Activated T-helper 1 cell treated with anti-CD3 and anti-CD28 coated beads, Interleukin-12 subunit alpha, Interleukin-12 subunit beta, Interleukin-2, Interleukin-4 antibody, amounts not matched to agents 30 ng/mL and 10 ng/mL and 1 ng/mL, durations not matched to agents 14 hours and 24 hours and 36 hours (primary cell): Measurements from ENCODE around the gene GRIK1. TPM values are rescaled to one million over a fixed set of nuclear protein-coding genes. Genes with fewer than 3 reads are reported as not detected.
A peak's percentile ranks its signal among the peaks of the same experiment; 100 is the strongest.

Experiments used
- DNase-seq: peaks from one replicate; pipeline ENCODE4 v3.0.0; 2021; ENCODE audit warnings: low spot score
- H3K27ac Mint-ChIP-seq: one replicate; pipeline ENCODE4 v1.8.0; 2021; ENCODE audit warnings: mild to moderate bottlenecking, mixed read lengths
- H3K27me3 Mint-ChIP-seq: one replicate; pipeline ENCODE4 v1.8.0; 2022; ENCODE audit warnings: mild to moderate bottlenecking, moderate library complexity, mixed read lengths; ENCODE audit not compliant: insufficient read depth
- H3K36me3 Mint-ChIP-seq: one replicate; pipeline ENCODE4 v1.8.0; 2021; ENCODE audit warnings: low read depth, mixed read lengths
- H3K4me1 Mint-ChIP-seq: one replicate; pipeline ENCODE4 v1.8.0; 2021; ENCODE audit warnings: low read depth, mixed read lengths
- H3K4me3 Mint-ChIP-seq: one replicate; pipeline ENCODE4 v1.8.0; 2021; ENCODE audit warnings: mild to moderate bottlenecking, moderate library complexity, mixed read lengths
- H3K9me3 Mint-ChIP-seq: one replicate; pipeline ENCODE4 v1.8.0; 2021; ENCODE audit warnings: mixed read lengths
- intact Hi-C: fragments of 100-400 bp; cut with micrococcal nuclease; formaldehyde crosslinking; loops from one replicate; pipeline ENCODE4 v1.15.1; 2024
- total RNA-seq: library from RNA; stranded (reverse); gene quantifications from 2 replicates; pipeline ENCODE4 v1.2.3, GENCODE V29; 2022

Gene GRIK1
- total RNA-seq, 1 donor from 2014 or later, result not detected

DNA sequence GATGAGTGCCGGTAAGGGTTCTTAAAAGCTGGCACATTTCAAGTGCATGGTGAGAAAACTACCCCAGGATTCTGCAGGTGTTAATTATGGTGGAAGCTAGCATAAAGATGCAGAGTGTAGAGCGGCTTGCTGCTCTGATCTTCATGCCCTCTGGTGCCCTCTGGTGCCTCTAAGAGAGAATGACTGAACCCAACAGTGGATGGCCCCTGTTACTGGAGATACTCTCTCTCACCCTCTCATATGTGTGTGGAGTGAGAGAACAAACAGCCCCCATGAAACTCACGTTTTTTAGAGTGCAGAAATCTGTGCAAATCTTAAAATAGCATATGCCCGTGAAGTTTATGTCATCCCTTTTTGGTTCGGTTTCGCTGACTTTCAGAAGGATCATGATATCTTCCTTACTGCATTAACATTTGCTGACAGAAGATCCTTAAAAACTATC, 90.0 kb downstream of the GRIK1 start:
- no peaks in the 10 kb centered on the region for H3K36me3 Mint-ChIP-seq
- no peaks in the 10 kb centered on the region for H3K9me3 Mint-ChIP-seq
- H3K4me3 Mint-ChIP-seq, result no peak overlapping the region
- H3K27me3 Mint-ChIP-seq, result peaks cover 2% of the 10 kb centered on the region
- peak; percentile 27 for DNase-seq
- H3K27ac Mint-ChIP-seq, result no peak overlapping the region
- no peaks in the 10 kb centered on the region for H3K4me1 Mint-ChIP-seq
- intact Hi-C loops, result loop anchor here (1.0 kb wide), 2 partner anchors 373 to 759 kb away; no protein-coding TSS in a partner anchor

DNA sequence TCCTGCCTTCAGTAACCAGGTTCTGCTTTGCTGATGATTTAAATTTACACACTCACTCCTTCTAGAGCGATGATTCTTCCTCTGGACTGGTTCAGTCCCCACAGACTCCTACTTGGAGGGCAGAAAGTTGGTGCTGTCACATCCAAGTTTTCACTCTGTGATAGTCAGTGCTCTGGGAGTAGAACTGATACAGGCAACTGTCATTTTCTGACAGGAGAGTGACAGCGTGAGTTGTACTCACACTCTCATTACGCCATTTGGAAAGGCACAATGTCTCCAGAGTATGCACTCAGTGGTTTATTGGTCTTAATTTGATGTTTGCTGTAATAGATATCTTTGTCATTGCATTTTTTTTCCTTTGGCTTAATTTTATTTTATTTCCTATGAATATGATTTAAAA, 96.0 kb downstream of the GRIK1 start:
- no peaks in the 10 kb centered on the region for H3K36me3 Mint-ChIP-seq
- no peak for DNase-seq
- no peaks in the 10 kb centered on the region for H3K9me3 Mint-ChIP-seq
- H3K27me3 Mint-ChIP-seq, result peaks cover 9% of the 10 kb centered on the region
- no peak overlapping the region for H3K4me3 Mint-ChIP-seq
- no peak overlapping the region for H3K27ac Mint-ChIP-seq
- intact Hi-C loops, result no loop called here
- H3K4me1 Mint-ChIP-seq, result no peaks in the 10 kb centered on the region

DNA sequence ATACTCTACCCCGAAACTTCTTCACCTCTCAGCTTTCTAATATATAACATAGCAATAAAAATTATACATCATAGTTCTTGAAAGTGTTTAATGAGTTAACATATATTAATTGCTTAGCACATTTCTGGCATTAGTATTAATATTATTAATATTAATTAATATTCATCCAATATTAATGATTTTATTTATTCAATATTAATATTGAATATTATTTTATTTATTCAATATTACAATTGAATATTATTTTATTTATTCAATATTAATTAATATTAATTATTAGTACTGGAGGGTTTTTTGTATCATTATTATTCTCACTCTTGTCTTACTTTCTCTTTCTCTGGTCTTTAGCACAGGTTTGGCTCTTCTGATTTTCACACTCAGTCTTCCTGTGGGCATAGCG, 105.2 kb downstream of the GRIK1 start:
- Mint-ChIP-seq H3K9me3 (no peaks in the 10 kb centered on the region), H3K4me1 (no peaks in the 10 kb centered on the region), H3K36me3 (no peaks in the 10 kb centered on the region), H3K4me3 (no peak overlapping the region), H3K27ac (no peak overlapping the region), H3K27me3 (no peaks in the 10 kb centered on the region)
- intact Hi-C loops, result no loop called here
- no peak for DNase-seq

DNA sequence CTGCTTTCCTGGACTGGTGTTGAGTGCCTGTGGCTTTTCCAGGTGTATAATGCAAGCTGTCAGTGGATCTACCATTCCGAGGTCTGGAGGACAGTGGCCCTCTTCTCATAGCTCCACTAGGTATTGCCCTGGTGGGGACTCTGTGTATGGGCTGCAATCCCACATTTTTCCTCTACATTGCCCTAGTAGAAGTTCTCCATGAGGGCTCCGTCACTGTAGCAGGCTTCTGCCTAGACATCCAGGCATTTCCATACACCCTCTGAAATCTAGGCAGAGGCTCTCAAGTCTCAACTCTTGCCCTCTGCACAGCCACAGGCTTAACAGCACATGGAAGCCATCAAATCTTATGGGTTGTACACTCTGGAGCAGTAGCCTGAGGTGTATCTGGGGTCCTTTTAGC, 107.6 kb downstream of the GRIK1 start:
- intact Hi-C loops, result no loop called here
- DNase-seq, result no peak
- Mint-ChIP-seq H3K27me3 (no peaks in the 10 kb centered on the region), H3K27ac (no peak overlapping the region), H3K36me3 (no peaks in the 10 kb centered on the region), H3K4me3 (no peak overlapping the region), H3K4me1 (no peaks in the 10 kb centered on the region), H3K9me3 (no peaks in the 10 kb centered on the region)

DNA sequence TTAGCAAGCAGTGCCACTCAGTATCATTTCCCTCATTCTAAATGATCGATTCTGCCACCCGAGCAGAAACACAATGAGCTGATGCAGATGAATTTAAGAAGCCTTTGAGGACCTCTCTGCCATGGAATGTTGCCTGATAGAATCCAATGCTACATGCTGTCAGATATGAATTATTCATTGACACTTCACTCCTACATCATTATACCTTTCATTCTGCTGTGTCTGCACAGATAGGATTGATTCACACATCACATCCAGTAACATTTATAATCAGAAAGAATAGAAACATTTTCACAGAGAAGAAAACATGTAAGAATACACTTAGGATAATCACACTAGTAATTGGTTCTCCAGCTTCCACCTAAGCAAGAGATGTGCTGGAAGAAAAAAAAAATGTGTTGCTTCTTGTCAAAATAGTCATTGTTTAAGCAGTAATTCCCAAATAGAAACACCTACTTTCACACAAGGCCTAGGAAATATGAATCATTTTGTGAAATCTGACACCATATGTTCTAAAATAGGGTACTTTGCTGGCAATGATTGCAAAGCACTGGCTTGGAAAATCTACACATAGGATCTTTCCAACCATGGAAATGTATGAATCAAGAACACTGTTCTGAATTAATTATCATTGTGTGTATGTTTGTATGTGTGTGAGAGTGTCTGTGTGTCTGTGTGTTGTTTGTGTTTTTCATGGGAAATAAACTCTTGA, 110.1 kb downstream of the GRIK1 start:
- H3K27ac Mint-ChIP-seq, result no peak overlapping the region
- H3K9me3 Mint-ChIP-seq, result no peaks in the 10 kb centered on the region
- no peaks in the 10 kb centered on the region for H3K36me3 Mint-ChIP-seq
- no peak for DNase-seq
- H3K27me3 Mint-ChIP-seq, result no peaks in the 10 kb centered on the region
- no peaks in the 10 kb centered on the region for H3K4me1 Mint-ChIP-seq
- H3K4me3 Mint-ChIP-seq, result no peak overlapping the region
- intact Hi-C loops, result no loop called here

DNA sequence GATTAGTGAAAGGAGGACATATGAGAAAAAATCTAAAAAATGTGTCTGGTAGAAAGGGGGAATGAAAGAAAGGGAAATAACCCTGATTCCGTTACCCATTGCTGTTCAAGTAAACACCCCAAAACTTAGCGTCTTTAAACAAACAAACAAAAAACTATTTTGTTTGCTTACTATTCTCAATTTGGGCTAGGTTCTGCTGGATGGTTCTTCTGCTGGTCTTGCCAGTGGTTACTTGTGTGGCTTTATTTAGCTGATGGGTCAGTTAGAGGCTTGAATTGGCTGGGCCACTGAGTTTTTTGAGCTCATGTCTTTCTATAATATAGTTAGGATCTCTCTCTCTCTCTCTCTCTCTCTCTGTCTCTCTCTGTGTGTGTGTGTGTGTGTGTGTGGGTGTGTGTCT, 112.1 kb downstream of the GRIK1 start:
- Mint-ChIP-seq H3K4me3 (no peak overlapping the region), H3K36me3 (no peaks in the 10 kb centered on the region), H3K27ac (no peak overlapping the region), H3K9me3 (no peaks in the 10 kb centered on the region), H3K4me1 (no peaks in the 10 kb centered on the region), H3K27me3 (peaks cover 1% of the 10 kb centered on the region)
- DNase-seq, result no peak
- intact Hi-C loops, result no loop called here

DNA sequence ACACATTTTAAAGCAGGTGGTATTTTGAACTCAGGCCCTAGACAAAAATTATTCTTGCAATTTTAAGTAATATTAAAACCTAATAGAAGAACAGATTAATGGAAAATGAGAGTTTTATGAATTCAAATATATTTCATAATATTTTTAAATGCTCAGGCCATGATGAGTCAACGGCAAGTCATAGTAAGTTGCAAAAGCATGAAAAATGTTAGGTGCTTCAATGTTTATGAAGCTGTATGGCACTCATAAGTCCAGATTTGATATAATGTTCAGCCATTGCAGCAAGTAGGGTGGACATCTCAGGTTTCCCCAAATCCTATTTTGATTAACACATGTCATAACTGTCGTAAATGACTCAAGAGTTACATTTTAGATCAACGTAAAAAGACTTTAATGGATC, 112.6 kb downstream of the GRIK1 start:
- intact Hi-C loops, result no loop called here
- no peaks in the 10 kb centered on the region for H3K4me1 Mint-ChIP-seq
- no peak for DNase-seq
- no peak overlapping the region for H3K27ac Mint-ChIP-seq
- H3K27me3 Mint-ChIP-seq, result peaks cover 1% of the 10 kb centered on the region
- no peaks in the 10 kb centered on the region for H3K36me3 Mint-ChIP-seq
- H3K4me3 Mint-ChIP-seq, result no peak overlapping the region
- no peaks in the 10 kb centered on the region for H3K9me3 Mint-ChIP-seq

DNA sequence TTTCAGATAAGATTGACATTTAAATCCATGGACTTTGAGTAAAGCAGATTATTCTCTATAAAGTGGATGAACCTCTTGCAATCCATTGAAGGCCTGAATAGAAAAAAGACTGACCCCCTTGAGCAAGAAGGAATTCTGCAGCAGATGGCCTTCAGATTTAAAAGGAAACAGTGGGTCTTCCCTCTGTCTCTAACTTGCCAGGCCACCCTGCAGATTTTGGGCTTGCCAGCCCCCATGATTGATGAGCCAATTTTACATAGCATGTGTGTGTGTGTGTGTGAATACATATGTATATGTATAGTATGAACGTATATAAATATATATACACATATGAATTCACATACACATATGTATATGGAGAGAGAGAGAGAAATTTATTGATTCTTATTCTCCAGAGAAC, 113.4 kb downstream of the GRIK1 start:
- no peak for DNase-seq
- Mint-ChIP-seq H3K9me3 (no peaks in the 10 kb centered on the region), H3K4me3 (no peak overlapping the region), H3K4me1 (no peaks in the 10 kb centered on the region), H3K27me3 (peaks cover 1% of the 10 kb centered on the region), H3K36me3 (no peaks in the 10 kb centered on the region), H3K27ac (no peak overlapping the region)
- intact Hi-C loops, result no loop called here

DNA sequence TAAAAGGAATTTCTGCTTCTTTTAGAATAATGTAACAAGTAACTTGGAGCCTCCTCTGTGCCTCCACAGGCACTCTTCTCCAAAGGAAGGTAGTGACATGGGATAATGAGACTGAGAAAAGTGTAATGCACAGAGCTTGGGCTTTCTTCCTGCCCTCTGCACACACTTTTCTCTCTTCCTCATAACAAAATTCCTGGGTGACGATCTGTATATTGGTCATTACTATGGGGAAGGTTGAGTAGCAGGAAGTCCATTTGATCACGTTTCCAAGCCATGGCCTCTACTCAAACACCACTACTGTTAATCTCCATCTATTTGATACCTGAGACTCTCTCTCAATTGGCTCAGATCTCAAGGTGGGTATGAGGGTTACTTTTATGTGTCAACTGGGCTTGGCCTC, 113.9 kb downstream of the GRIK1 start:
- H3K9me3 Mint-ChIP-seq, result no peaks in the 10 kb centered on the region
- no peak overlapping the region for H3K4me3 Mint-ChIP-seq
- no peaks in the 10 kb centered on the region for H3K4me1 Mint-ChIP-seq
- no peaks in the 10 kb centered on the region for H3K36me3 Mint-ChIP-seq
- H3K27me3 Mint-ChIP-seq, result peaks cover 1% of the 10 kb centered on the region
- intact Hi-C loops, result no loop called here
- no peak for DNase-seq
- H3K27ac Mint-ChIP-seq, result no peak overlapping the region

DNA sequence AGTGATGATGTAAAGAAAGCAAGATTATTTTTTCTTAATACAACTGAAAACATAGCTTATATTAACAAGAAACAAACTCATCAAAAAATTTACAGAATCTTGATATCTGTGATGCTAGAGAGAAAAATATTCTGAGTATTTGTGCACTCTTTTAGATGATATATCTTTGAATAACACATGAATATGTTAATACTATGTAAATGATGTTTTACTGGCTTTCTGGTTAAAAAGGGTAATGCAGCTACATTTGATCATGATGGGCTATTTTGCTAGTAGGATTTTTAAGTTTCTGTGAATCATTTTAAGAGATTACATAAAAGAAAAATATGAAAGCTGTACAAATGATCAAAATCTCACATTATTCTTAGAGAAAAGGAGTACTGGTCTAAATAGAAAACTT, 114.5 kb downstream of the GRIK1 start:
- no peaks in the 10 kb centered on the region for H3K36me3 Mint-ChIP-seq
- H3K9me3 Mint-ChIP-seq, result no peaks in the 10 kb centered on the region
- DNase-seq, result no peak
- intact Hi-C loops, result no loop called here
- H3K27me3 Mint-ChIP-seq, result peaks cover 1% of the 10 kb centered on the region
- H3K27ac Mint-ChIP-seq, result no peak overlapping the region
- no peaks in the 10 kb centered on the region for H3K4me1 Mint-ChIP-seq
- H3K4me3 Mint-ChIP-seq, result no peak overlapping the region

DNA sequence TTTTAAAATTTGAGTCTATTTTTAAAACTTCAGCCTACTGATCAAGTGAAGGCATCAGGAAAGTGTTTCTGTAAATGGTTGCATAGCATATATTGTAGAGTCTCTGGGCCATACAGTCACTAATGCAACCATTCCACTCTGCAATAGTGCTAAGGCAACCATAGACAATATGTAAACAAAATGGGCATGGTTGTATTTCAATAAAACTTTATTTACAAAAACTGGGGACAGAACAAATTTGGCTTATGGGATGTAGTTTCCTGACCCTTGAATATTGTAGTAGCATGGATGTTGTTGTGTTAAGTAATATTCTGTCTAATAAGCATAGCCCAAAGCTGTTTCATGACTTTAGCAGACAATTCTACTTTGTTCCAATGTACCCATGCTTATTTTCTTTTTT, 117.7 kb downstream of the GRIK1 start:
- H3K4me1 Mint-ChIP-seq, result no peaks in the 10 kb centered on the region
- no peaks in the 10 kb centered on the region for H3K9me3 Mint-ChIP-seq
- no peak overlapping the region for H3K4me3 Mint-ChIP-seq
- peaks cover 1% of the 10 kb centered on the region for H3K27me3 Mint-ChIP-seq
- intact Hi-C loops, result no loop called here
- no peak for DNase-seq
- H3K27ac Mint-ChIP-seq, result no peak overlapping the region
- no peaks in the 10 kb centered on the region for H3K36me3 Mint-ChIP-seq

DNA sequence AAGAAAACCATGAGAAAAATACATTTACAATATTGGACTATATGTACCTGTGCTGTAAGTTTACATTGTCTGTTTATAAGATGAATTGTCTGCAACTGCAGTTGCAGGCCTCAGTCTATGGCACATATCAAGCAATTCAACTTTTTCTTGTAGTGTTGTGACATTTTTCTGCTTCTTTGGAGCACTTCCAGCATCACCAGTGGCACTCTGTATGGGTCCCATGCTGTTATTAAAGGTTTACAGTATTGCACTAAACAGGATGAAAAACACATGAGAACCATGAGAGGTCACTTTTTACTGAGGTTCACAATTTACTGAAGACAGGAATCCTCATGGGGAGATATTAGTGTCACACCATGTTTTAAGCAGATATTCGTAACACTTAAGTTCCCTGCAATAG, 118.6 kb downstream of the GRIK1 start:
- Mint-ChIP-seq H3K9me3 (no peaks in the 10 kb centered on the region), H3K4me3 (no peak overlapping the region), H3K36me3 (no peaks in the 10 kb centered on the region), H3K27me3 (peaks cover 1% of the 10 kb centered on the region), H3K27ac (no peak overlapping the region), H3K4me1 (no peaks in the 10 kb centered on the region)
- intact Hi-C loops, result no loop called here
- DNase-seq, result no peak

DNA sequence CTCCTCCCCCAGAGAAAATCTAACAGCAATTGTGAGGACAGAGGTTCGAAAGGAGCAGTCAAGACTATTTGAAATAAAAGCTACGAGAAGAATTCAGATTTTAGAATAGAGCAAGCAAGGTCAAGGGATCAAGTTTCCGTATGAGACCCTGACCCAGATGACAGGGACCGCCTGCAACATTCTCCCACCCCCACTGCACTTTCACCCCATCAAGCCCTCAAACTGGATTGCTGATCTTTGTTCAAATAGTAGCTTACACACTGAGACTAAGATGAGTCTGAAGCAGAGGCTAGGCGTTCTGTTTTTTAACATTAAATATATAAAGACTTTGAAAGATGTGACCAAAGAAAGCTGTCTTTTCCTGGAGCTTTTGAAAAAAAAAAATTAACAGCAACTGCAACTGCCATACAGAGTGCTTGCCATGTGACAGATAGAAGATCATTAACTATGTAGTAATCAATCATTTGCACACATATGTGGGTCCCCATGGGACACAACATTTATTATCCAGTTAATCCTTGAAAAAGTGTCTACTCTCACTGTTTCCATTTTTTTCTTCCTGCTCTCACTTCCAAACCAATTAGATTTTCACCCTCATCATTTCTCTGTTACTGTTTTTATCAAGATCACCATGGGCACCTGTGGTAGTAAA, 120.0 kb downstream of the GRIK1 start:
- no peak for DNase-seq
- H3K4me1 Mint-ChIP-seq, result no peaks in the 10 kb centered on the region
- H3K4me3 Mint-ChIP-seq, result no peak overlapping the region
- H3K9me3 Mint-ChIP-seq, result no peaks in the 10 kb centered on the region
- no peak overlapping the region for H3K27ac Mint-ChIP-seq
- intact Hi-C loops, result no loop called here
- H3K36me3 Mint-ChIP-seq, result no peaks in the 10 kb centered on the region
- peaks cover 1% of the 10 kb centered on the region for H3K27me3 Mint-ChIP-seq
